Lower lobe of right lung (tissue), 2 donors: ENCODE results near the gene IL31RA. TPM values are rescaled to one million over a fixed set of nuclear protein-coding genes. Genes with fewer than 3 reads are reported as not detected.

Experiments
- ATAC-seq, 2 donors: fragments of 200-7000 bp; cut with Tn5 transposase; one replicate each; pipeline ENCODE4 v1.9.1; 2020 to 2022; ENCODE audit warnings: mild to moderate bottlenecking in 2 of 2, moderate library complexity in 2 of 2
- DNase-seq: peaks from one replicate; pipeline ENCODE4 v3.0.0-alpha.2; 2020
- H3K27ac ChIP-seq: fragments of 200-600 bp; one replicate; pipeline ENCODE4 v1.8.0; 2022
- H3K27me3 ChIP-seq: fragments of 200-600 bp; one replicate; pipeline ENCODE4 v1.8.0; 2022; ENCODE audit warnings: low read depth
- H3K36me3 ChIP-seq: fragments of 200-600 bp; one replicate; pipeline ENCODE4 v1.8.0; 2022; ENCODE audit warnings: mild to moderate bottlenecking
- H3K4me1 ChIP-seq: fragments of 200-600 bp; one replicate; pipeline ENCODE4 v1.8.0; 2022
- H3K4me3 ChIP-seq: fragments of 200-600 bp; one replicate; pipeline ENCODE4 v1.8.0; 2022; ENCODE audit warnings: mild to moderate bottlenecking
- H3K9me3 ChIP-seq: fragments of 200-600 bp; one replicate; pipeline ENCODE4 v1.8.0; 2022
- intact Hi-C: fragments of 100-400 bp; cut with DNase I; formaldehyde crosslinking; loops from one replicate; pipeline ENCODE4 v1.11.0; 2022
- total RNA-seq: library from RNA; stranded (reverse); fragmentation: NEBNext Ultra II Directional; extraction: Animal tissue kit (Norgen Biotek cat#: 25700); gene quantifications from one replicate; pipeline ENCODE4 v1.2.1, GENCODE V29; 2021
- TF ChIP-seq, protein P1 (sequence below): fragments of 200-600 bp; IDR thresholded peaks from one replicate; pipeline ENCODE4 v1.8.0; 2022; ENCODE audit warnings: antibody characterized with exemption, mild to moderate bottlenecking
- donor health status: DM: no; HTN: yes; CAD: no; lungs with severe emphysema.

The IL31RA gene
- total RNA-seq, 1 donor from 2014 or later = not detected

DNA sequence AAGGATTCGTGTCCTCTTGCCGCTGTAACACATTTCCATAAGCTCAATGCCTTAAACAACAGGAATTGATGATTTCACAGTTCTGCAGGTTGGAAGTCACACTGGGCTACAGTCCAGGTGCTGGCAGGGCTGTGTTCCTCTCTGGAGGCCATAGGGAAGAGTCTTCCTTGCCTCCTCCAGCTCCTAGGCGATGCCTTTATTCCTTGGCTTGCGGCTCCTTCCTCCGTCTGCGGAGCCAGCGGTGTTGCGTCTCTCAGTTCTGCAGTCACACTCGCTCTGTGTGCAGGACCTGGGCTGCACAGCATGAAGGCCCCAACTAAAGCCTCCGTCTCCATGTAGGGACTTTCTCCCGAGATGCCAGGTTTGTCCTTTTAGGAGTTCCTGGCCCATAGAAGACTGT, 73.6 kb downstream of the IL31RA start:
- TF ChIP-seq, protein P1, sequence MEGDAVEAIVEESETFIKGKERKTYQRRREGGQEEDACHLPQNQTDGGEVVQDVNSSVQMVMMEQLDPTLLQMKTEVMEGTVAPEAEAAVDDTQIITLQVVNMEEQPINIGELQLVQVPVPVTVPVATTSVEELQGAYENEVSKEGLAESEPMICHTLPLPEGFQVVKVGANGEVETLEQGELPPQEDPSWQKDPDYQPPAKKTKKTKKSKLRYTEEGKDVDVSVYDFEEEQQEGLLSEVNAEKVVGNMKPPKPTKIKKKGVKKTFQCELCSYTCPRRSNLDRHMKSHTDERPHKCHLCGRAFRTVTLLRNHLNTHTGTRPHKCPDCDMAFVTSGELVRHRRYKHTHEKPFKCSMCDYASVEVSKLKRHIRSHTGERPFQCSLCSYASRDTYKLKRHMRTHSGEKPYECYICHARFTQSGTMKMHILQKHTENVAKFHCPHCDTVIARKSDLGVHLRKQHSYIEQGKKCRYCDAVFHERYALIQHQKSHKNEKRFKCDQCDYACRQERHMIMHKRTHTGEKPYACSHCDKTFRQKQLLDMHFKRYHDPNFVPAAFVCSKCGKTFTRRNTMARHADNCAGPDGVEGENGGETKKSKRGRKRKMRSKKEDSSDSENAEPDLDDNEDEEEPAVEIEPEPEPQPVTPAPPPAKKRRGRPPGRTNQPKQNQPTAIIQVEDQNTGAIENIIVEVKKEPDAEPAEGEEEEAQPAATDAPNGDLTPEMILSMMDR = no peak
- DNase-seq (no peak), ATAC-seq (no peak)
- Histone ChIP-seq H3K4me3 (no peak overlapping the region), H3K36me3 (no peaks in the 10 kb centered on the region), H3K27me3 (no peaks in the 10 kb centered on the region), H3K9me3 (no peaks in the 10 kb centered on the region), H3K27ac (no peak overlapping the region), H3K4me1 (no peaks in the 10 kb centered on the region)
- intact Hi-C loops = no loop called here

DNA sequence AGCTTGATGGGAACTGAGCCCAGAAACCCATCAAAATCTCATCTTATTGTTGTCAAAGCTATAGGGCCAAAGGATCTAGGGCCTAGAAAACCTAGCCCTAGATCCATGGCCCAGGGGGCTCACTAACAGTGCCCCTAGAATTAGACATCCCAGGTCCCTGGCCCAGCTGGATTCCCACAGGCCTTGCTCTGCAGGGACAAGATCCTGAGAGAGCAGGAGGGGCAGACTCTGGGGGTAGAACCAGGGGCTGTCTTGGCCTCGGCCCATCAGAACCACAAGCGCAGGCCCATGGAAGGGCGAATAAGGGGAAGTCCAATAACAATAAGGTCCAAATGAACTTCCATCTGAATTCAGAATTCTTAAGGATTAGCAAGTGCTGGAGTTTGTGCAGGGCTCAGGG, 74.0 kb downstream of the IL31RA start:
- TF ChIP-seq, protein P1 = no peak
- intact Hi-C loops = no loop called here
- DNase-seq = no peak
- H3K27ac ChIP-seq = no peak overlapping the region
- H3K36me3 ChIP-seq = no peaks in the 10 kb centered on the region
- no peaks in the 10 kb centered on the region for H3K4me1 ChIP-seq
- no peaks in the 10 kb centered on the region for H3K27me3 ChIP-seq
- no peaks in the 10 kb centered on the region for H3K9me3 ChIP-seq
- ATAC-seq = no peak
- no peak overlapping the region for H3K4me3 ChIP-seq

DNA sequence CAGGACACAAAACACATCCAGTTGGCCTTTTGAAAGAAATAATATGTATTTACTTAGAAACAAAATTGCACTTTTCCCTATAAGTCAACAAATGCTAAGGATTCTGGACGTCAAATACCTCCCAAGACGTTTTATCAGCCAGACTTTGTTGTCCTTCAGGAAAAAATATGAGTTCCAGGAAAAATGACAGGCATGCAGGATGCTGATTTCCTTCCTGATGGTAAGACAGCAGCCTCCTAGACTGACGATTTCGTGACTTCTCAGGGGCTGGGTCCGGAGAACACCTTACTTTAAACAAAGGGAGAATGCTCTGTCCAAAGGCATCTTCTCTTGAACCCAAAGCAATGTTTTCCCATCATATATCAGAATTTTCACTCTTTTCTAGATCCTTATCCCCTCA, 74.6 kb downstream of the IL31RA start:
- ATAC-seq (no peak), DNase-seq (no peak)
- H3K27ac ChIP-seq = no peak overlapping the region
- no peaks in the 10 kb centered on the region for H3K4me1 ChIP-seq
- no peaks in the 10 kb centered on the region for H3K9me3 ChIP-seq
- no peaks in the 10 kb centered on the region for H3K36me3 ChIP-seq
- intact Hi-C loops = no loop called here
- no peaks in the 10 kb centered on the region for H3K27me3 ChIP-seq
- TF ChIP-seq, protein P1 = no peak
- no peak overlapping the region for H3K4me3 ChIP-seq

DNA sequence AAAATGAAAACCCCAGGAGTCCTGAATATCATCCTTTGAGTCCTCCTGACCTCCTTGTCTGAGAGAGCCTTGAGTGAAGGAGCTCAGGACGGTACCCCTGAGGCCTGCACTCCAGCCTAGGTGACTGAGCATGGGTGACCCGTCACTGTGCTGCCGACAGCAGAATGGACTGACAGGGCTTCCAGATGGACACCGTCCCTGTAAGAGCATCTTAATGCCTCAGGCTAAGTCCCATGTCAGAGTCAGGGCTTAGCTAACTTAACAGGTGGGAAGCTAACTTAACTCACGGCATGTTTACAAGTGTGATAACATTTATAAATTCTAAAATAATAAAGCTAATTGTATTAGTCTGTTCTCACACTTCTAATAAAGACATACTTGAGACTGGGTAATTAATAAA, 75.3 kb downstream of the IL31RA start:
- H3K27ac ChIP-seq = no peak overlapping the region
- no peaks in the 10 kb centered on the region for H3K9me3 ChIP-seq
- no peak for DNase-seq
- TF ChIP-seq, protein P1 = no peak
- no peaks in the 10 kb centered on the region for H3K36me3 ChIP-seq
- intact Hi-C loops = no loop called here
- H3K4me3 ChIP-seq = no peak overlapping the region
- no peaks in the 10 kb centered on the region for H3K4me1 ChIP-seq
- H3K27me3 ChIP-seq = no peaks in the 10 kb centered on the region
- no peak for ATAC-seq

DNA sequence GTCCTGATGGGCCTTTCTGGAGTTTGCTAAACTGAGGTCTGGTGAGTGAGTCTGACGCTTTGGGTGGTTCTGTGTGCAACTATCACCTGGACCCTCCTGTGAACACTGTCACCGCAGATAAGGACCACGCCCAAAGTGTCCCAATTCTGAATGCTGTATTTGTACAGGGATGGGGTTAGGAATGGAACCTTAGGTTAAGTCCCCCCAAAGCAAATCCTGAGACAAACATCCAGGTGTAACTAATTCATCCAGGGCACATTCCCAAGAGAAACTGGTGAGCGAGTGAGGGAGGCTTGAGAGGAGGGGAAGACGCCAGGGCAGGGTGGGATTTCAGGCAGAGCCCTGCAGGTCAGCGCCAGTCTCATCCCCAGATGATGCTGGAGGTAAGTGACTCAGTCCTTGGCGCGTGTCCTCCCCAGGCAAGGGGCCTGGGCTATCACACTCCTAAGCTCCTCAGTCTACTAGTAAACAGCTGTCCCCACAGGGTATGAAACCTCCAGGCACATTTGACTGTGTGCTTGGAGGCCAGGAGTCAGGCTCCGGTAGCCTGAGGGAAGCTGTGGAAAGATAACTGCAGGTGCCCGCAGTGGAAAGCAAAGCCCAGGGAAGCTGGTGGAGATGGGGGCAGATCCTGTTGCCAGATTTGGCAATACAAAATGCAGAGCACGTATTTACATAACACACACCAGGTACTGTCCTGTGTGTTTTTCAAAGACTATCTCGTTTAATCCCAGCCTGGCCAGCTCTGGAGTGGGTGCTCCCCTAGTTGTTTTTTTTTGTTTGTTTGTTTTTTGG, 76.9 kb downstream of the IL31RA start:
- intact Hi-C loops = no loop called here
- H3K27me3 ChIP-seq = no peaks in the 10 kb centered on the region
- peaks cover 2% of the 10 kb centered on the region for H3K4me1 ChIP-seq
- no peaks in the 10 kb centered on the region for H3K36me3 ChIP-seq
- no peak overlapping the region for H3K4me3 ChIP-seq
- no peak for ATAC-seq
- no peak for DNase-seq
- no peaks in the 10 kb centered on the region for H3K9me3 ChIP-seq
- TF ChIP-seq, protein P1 = no peak
- H3K27ac ChIP-seq = no peak overlapping the region
